ENCODE results near the gene BCAS3. TPM values are rescaled to one million over a fixed set of nuclear protein-coding genes. Genes with fewer than 3 reads are reported as not detected.

The BCAS3 gene
- total RNA-seq, 1 donor from 2014 or later = 14.5 TPM

- no peaks in the 10 kb centered on the region for H3K9me3 ChIP-seq (ENCODE audit: insufficient read depth, low read depth, low read length)
- H3K36me3 ChIP-seq (ENCODE audit: insufficient read depth, low read length) = no peaks in the 10 kb centered on the region
- H3K9ac ChIP-seq (ENCODE audit: low read length) = no peak overlapping the region
- no peaks in the 10 kb centered on the region for H3K79me2 ChIP-seq (ENCODE audit: insufficient read depth, low read length)
- H3K27ac ChIP-seq (ENCODE audit: low read depth, low read length) = no peak overlapping the region
- peak overlapping the region; percentile 6 for H3K4me2 ChIP-seq (ENCODE audit: low read length)
- TF ChIP-seq EZH2 (IDR thresholded peaks at IDR 0.05; ENCODE audit: insufficient read depth, low read length) (no peak), CTCF (IDR thresholded peaks at IDR 0.05; ENCODE audit: insufficient read depth, low read depth, low read length) (no peak)
- DNase-seq (ENCODE audit: low read depth) = no peak
- no peak overlapping the region for H2AFZ ChIP-seq (ENCODE audit: low read depth, low read length)
- Mint-ChIP-seq H3K4me1 (ENCODE audit: low read depth, unreplicated experiment) (peaks cover 11% of the 10 kb centered on the region), H3K4me3 (ENCODE audit: unreplicated experiment) (no peak overlapping the region), H3K27ac (ENCODE audit: unreplicated experiment) (no peak overlapping the region), H3K27me3 (ENCODE audit: low read depth, unreplicated experiment) (peaks cover 4% of the 10 kb centered on the region), H3K36me3 (ENCODE audit: low read depth, unreplicated experiment) (no peaks in the 10 kb centered on the region), H3K9me3 (ENCODE audit: unreplicated experiment) (no peaks in the 10 kb centered on the region)
- peaks cover 7% of the 10 kb centered on the region for H3K4me1 ChIP-seq (ENCODE audit: insufficient read depth, low read length)
- H3K27me3 ChIP-seq (ENCODE audit: insufficient read depth, low read length) = no peaks in the 10 kb centered on the region
- FAIRE-seq = no peak
- H3K4me3 ChIP-seq (ENCODE audit: insufficient read depth, low read depth, low read length) = no peak overlapping the region
- no peaks in the 10 kb centered on the region for H4K20me1 ChIP-seq (ENCODE audit: insufficient read depth, low read length)
These were observed 458.1 kb downstream of the BCAS3 start for GRCh38 chr17:61135782-61136181.

GRCh38 chr17:61136296-61136695 is 458.6 kb downstream of the BCAS3 start:
- Mint-ChIP-seq H3K4me3 (ENCODE audit: unreplicated experiment) (no peak overlapping the region), H3K9me3 (ENCODE audit: unreplicated experiment) (no peaks in the 10 kb centered on the region), H3K27me3 (ENCODE audit: low read depth, unreplicated experiment) (peaks cover 4% of the 10 kb centered on the region), H3K27ac (ENCODE audit: unreplicated experiment) (no peak overlapping the region), H3K4me1 (ENCODE audit: low read depth, unreplicated experiment) (peaks cover 11% of the 10 kb centered on the region), H3K36me3 (ENCODE audit: low read depth, unreplicated experiment) (no peaks in the 10 kb centered on the region)
- Histone ChIP-seq H3K4me3 (ENCODE audit: insufficient read depth, low read depth, low read length) (no peak overlapping the region), H3K4me2 (ENCODE audit: low read length) (no peak overlapping the region), H4K20me1 (ENCODE audit: insufficient read depth, low read length) (no peaks in the 10 kb centered on the region), H2AFZ (ENCODE audit: low read depth, low read length) (no peak overlapping the region), H3K4me1 (ENCODE audit: insufficient read depth, low read length) (peaks cover 7% of the 10 kb centered on the region), H3K36me3 (ENCODE audit: insufficient read depth, low read length) (no peaks in the 10 kb centered on the region), H3K27ac (ENCODE audit: low read depth, low read length) (no peak overlapping the region), H3K9me3 (ENCODE audit: insufficient read depth, low read depth, low read length) (no peaks in the 10 kb centered on the region), H3K9ac (ENCODE audit: low read length) (no peak overlapping the region), H3K79me2 (ENCODE audit: insufficient read depth, low read length) (no peaks in the 10 kb centered on the region), H3K27me3 (ENCODE audit: insufficient read depth, low read length) (no peaks in the 10 kb centered on the region)
- no peak for FAIRE-seq
- TF ChIP-seq EZH2 (IDR thresholded peaks at IDR 0.05; ENCODE audit: insufficient read depth, low read length) (no peak), CTCF (IDR thresholded peaks at IDR 0.05; ENCODE audit: insufficient read depth, low read depth, low read length) (no peak)
- no peak for DNase-seq (ENCODE audit: low read depth)

- H3K4me3 ChIP-seq (ENCODE audit: insufficient read depth, low read depth, low read length) = no peak overlapping the region
- H3K4me1 ChIP-seq (ENCODE audit: insufficient read depth, low read length) = peaks cover 7% of the 10 kb centered on the region
- peak overlapping the region; percentile 80 for H3K27ac Mint-ChIP-seq (ENCODE audit: unreplicated experiment)
- H3K9me3 Mint-ChIP-seq (ENCODE audit: unreplicated experiment) = no peaks in the 10 kb centered on the region
- no peaks in the 10 kb centered on the region for H3K27me3 ChIP-seq (ENCODE audit: insufficient read depth, low read length)
- no peaks in the 10 kb centered on the region for H3K27me3 Mint-ChIP-seq (ENCODE audit: low read depth, unreplicated experiment)
- H3K36me3 ChIP-seq (ENCODE audit: insufficient read depth, low read length) = no peaks in the 10 kb centered on the region
- peak overlapping the region; percentile 48 for H3K4me2 ChIP-seq (ENCODE audit: low read length)
- H3K36me3 Mint-ChIP-seq (ENCODE audit: low read depth, unreplicated experiment) = no peaks in the 10 kb centered on the region
- DNase-seq (ENCODE audit: low read depth) (peak; percentile 79), FAIRE-seq (peak; percentile 76)
- no peak overlapping the region for H3K9ac ChIP-seq (ENCODE audit: low read length)
- H2AFZ ChIP-seq (ENCODE audit: low read depth, low read length) = peak overlapping the region; percentile 23
- H4K20me1 ChIP-seq (ENCODE audit: insufficient read depth, low read length) = no peaks in the 10 kb centered on the region
- no peaks in the 10 kb centered on the region for H3K9me3 ChIP-seq (ENCODE audit: insufficient read depth, low read depth, low read length)
- H3K4me3 Mint-ChIP-seq (ENCODE audit: unreplicated experiment) = no peak overlapping the region
- no peak for TF ChIP-seq EZH2 (IDR thresholded peaks at IDR 0.05; ENCODE audit: insufficient read depth, low read length)
- TF ChIP-seq CTCF (IDR thresholded peaks at IDR 0.05; ENCODE audit: insufficient read depth, low read depth, low read length) = no peak
- H3K4me1 Mint-ChIP-seq (ENCODE audit: low read depth, unreplicated experiment) = peaks cover 11% of the 10 kb centered on the region
- no peaks in the 10 kb centered on the region for H3K79me2 ChIP-seq (ENCODE audit: insufficient read depth, low read length)
- H3K27ac ChIP-seq (ENCODE audit: low read depth, low read length) = no peak overlapping the region
These were observed 461.6 kb downstream of the BCAS3 start for GRCh38 chr17:61139219-61139618.
